ENCODE measurements around the gene DCBLD1.
"Not testable (repeated sequence)": the region's sequence is repeated elsewhere in the genome, so short reads cannot be mapped to it uniquely, and the experiment has no call there.

DCBLD1 gene

DNA sequence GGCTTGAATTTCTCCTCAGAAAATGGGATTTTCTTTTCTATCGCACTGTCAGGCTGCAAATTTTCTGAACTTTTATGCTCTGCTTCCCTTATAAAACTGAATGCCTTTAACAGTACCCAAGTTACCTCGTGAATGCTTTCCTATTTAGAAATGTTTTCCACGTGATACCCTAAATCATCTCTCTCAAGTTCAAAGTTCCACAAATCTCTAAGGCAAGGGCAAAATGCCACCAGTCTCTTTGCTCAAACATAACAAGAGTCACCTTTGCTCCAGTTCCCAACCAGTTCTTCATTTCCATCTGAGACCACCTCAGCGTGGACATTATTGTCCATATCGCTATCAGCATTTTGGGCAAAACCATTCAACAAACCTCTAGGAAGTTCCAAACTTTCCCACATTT lies 35.5 kb downstream of the DCBLD1 start:
- H3K27me3 ChIP-seq (ENCODE audit: control insufficient read depth, insufficient read depth, low read length); H3K36me3 ChIP-seq (ENCODE audit: control insufficient read depth, low read depth, low read length); H3K4me1 ChIP-seq (ENCODE audit: control insufficient read depth, low read depth, low read length); H3K27ac ChIP-seq (ENCODE audit: low read length); H3K9me3 ChIP-seq (ENCODE audit: control insufficient read depth, low read depth, low read length); H3K4me3 ChIP-seq (ENCODE audit: low read length); H3K9ac ChIP-seq (ENCODE audit: low read length): not testable (repeated sequence)

DNA sequence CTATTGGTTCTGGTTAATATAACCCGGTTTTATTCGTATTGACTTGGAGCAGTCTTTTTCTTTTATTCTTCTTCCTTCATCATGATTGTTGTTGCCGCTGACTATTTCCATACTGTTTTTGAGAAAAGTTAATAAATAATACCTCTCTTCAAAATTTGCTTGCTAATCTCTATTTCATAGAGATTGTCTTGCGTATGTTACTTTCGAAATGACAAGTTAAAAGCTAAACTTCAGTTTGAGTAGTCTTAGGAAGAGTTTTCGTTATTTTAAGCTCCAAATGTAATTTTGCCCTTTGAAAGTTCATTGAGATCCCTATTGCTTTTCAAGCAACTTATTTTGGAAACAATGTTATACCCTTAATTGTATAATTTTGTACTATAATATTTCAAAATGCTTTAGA lies 36.4 kb downstream of the DCBLD1 start:
- no peaks in the 10 kb centered on the region for H3K4me1 ChIP-seq (ENCODE audit: control insufficient read depth, low read depth, low read length)
- H3K4me3 ChIP-seq (ENCODE audit: low read length): no peak overlapping the region
- H3K9ac ChIP-seq (ENCODE audit: low read length): no peak overlapping the region
- no peaks in the 10 kb centered on the region for H3K9me3 ChIP-seq (ENCODE audit: control insufficient read depth, low read depth, low read length)
- no peaks in the 10 kb centered on the region for H3K27me3 ChIP-seq (ENCODE audit: control insufficient read depth, insufficient read depth, low read length)
- no peaks in the 10 kb centered on the region for H3K36me3 ChIP-seq (ENCODE audit: control insufficient read depth, low read depth, low read length)
- no peak overlapping the region for H3K27ac ChIP-seq (ENCODE audit: low read length)

DNA sequence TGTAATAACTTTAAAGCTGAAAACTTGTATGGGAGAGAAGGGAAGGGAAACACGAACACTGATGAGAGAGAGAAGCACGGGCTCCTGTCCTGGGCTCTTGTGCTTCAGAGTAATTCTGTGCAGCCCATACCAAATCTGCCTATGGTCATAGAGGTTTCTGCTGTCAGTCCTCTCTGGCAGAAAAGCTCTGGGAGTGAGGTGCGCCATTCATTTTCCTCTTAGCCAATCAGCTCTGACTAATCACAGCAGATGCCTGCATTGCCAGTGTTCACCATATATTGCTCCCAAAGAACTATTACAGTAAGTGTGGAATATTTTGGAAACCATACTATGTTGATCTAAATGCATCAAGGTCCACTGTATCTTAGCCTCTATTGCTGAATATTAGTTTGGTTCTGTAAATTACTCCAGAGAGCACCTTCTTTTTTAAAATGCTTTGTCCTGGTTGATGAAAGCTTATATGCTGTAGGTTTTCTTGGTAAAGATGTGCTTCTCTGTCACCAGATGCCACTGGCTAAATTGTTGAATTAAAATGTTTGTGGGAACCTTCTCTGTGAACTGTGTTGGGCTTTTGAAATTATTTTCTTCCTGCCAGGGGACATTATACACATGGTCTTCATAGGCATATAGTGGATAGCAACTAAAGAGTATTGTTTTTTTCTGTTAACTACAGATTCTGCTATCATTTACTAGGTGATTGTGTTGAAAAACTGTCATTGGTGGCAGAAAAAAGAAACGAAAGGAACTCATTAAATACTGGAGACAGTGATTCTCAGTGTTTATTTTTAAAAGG lies 38.3 kb downstream of the DCBLD1 start:
- H3K4me1 ChIP-seq (ENCODE audit: control insufficient read depth, low read depth, low read length): peaks cover 3% of the 10 kb centered on the region
- no peaks in the 10 kb centered on the region for H3K27me3 ChIP-seq (ENCODE audit: control insufficient read depth, insufficient read depth, low read length)
- H3K27ac ChIP-seq (ENCODE audit: low read length): no peak overlapping the region
- H3K9me3 ChIP-seq (ENCODE audit: control insufficient read depth, low read depth, low read length): no peaks in the 10 kb centered on the region
- no peak overlapping the region for H3K9ac ChIP-seq (ENCODE audit: low read length)
- H3K36me3 ChIP-seq (ENCODE audit: control insufficient read depth, low read depth, low read length): no peaks in the 10 kb centered on the region
- H3K4me3 ChIP-seq (ENCODE audit: low read length): no peak overlapping the region

DNA sequence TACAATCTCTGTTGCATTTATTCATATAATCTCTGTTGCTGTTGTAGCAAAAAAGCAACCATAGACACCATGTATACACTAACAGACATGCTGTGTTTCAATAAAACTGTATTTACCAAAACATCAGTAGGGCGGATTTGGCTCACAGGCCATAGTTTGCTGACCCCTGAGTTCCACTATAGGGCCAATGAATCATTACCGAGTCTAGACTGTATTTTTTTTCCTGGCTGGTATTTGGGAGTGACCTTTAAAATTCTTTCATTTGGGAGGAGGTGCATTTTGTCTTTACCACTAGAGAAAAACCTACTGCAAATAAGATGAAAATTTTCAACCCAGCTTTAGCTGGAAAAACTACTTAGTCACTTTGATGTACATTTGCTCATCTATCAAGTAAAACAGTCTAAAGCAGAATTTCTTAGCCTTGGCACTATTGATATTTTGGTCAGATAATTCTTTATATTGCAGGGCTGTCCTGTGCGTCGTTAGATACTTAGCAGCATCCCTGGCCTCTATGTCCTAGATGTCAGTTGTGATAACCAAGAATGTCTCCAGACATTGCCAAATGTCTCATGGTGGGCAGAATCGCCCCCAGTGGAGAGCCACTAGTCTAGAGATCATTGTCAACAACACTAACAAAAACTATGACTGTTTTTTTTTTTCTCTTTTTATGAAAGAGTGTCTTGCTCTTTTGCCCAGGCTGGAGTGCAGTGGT lies 39.5 kb downstream of the DCBLD1 start:
- Histone ChIP-seq H3K27me3 (ENCODE audit: control insufficient read depth, insufficient read depth, low read length) (no peaks in the 10 kb centered on the region), H3K9ac (ENCODE audit: low read length) (no peak overlapping the region), H3K36me3 (ENCODE audit: control insufficient read depth, low read depth, low read length) (no peaks in the 10 kb centered on the region), H3K9me3 (ENCODE audit: control insufficient read depth, low read depth, low read length) (no peaks in the 10 kb centered on the region), H3K4me1 (ENCODE audit: control insufficient read depth, low read depth, low read length) (peaks cover 3% of the 10 kb centered on the region), H3K27ac (ENCODE audit: low read length) (no peak overlapping the region), H3K4me3 (ENCODE audit: low read length) (no peak overlapping the region)

DNA sequence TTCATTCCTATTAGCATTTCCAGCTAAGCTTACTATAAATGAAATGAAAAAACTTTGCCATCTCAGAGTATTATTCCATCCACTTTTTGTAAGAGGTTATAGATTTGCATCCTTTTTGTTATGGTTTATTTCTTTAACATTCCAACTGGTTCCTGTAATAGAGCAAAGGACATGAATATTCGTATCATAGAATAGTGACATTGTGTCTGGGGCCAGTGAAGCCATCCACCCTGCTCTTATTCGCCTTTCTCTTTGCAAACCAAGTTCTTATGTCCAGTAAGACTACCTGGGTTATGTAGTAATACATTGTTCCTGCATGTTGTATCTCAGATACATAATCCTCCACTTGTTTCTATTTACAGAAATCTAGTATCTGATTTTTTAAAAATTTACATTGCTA lies 43.1 kb downstream of the DCBLD1 start:
- no peaks in the 10 kb centered on the region for H3K9me3 ChIP-seq (ENCODE audit: control insufficient read depth, low read depth, low read length)
- H3K27me3 ChIP-seq (ENCODE audit: control insufficient read depth, insufficient read depth, low read length): no peaks in the 10 kb centered on the region
- peaks cover 3% of the 10 kb centered on the region for H3K4me1 ChIP-seq (ENCODE audit: control insufficient read depth, low read depth, low read length)
- no peak overlapping the region for H3K4me3 ChIP-seq (ENCODE audit: low read length)
- H3K9ac ChIP-seq (ENCODE audit: low read length): no peak overlapping the region
- H3K27ac ChIP-seq (ENCODE audit: low read length): no peak overlapping the region
- no peaks in the 10 kb centered on the region for H3K36me3 ChIP-seq (ENCODE audit: control insufficient read depth, low read depth, low read length)

DNA sequence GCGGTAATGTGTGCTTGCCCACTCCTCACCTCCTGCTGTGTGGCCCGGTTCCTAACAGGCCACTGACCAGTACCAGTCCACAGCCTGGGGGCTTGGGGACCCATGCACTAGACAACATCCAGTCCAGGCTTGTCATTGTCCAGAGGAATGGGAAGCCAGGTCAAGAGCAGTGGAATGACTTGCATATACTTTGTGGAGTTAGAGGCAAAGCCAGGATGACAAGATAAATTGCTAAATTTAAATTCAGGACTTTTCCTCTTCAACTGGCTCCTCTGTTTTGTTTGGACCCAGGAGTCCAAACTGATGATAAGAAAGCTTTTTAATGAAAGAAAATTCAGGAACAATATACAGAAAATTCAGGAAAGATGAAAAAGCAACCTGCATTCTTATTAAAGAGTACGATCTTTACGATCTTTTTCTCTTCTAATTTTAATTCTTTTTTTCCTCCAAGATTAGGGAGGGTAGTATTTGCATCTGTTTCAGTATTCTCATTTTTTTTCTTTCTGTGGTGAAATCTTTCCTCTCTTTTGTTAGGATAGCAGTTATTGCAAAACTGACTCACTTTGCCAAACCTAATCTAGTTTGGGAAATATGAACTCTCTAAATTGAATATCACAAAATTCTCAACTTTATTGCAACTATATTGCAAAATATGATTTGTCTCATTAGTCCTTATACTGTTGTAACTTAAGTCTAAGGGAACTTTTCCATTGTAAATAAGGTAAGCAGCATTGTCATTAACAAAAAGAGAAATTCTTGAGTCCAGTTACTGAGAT lies 48.2 kb downstream of the DCBLD1 start:
- H3K4me3 ChIP-seq (ENCODE audit: low read length): no peak overlapping the region
- H3K9me3 ChIP-seq (ENCODE audit: control insufficient read depth, low read depth, low read length): no peaks in the 10 kb centered on the region
- no peaks in the 10 kb centered on the region for H3K27me3 ChIP-seq (ENCODE audit: control insufficient read depth, insufficient read depth, low read length)
- peaks cover under 1% of the 10 kb centered on the region for H3K4me1 ChIP-seq (ENCODE audit: control insufficient read depth, low read depth, low read length)
- H3K9ac ChIP-seq (ENCODE audit: low read length): no peak overlapping the region
- H3K36me3 ChIP-seq (ENCODE audit: control insufficient read depth, low read depth, low read length): no peaks in the 10 kb centered on the region
- H3K27ac ChIP-seq (ENCODE audit: low read length): no peak overlapping the region

DNA sequence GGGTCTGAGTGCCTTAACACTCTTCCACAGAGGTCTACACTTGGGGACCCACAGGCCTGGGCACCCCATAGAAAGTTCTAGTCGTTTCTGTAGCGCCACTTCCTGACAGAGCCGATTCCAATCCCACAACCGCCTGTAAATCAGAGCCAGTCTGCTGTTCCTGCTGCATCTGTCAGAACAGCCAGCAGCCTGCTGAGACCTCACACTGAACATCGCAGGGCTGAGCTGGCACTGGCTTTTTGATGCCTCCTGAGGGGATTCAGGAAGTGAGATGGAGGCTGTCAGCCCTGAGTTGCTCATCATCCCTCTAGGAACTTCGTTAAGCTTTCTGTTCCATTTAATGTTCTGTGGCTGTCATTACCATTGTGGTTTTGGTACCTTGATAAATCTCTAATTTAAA lies 48.9 kb downstream of the DCBLD1 start:
- no peaks in the 10 kb centered on the region for H3K4me1 ChIP-seq (ENCODE audit: control insufficient read depth, low read depth, low read length)
- no peak overlapping the region for H3K9ac ChIP-seq (ENCODE audit: low read length)
- H3K27ac ChIP-seq (ENCODE audit: low read length): no peak overlapping the region
- no peaks in the 10 kb centered on the region for H3K36me3 ChIP-seq (ENCODE audit: control insufficient read depth, low read depth, low read length)
- H3K4me3 ChIP-seq (ENCODE audit: low read length): no peak overlapping the region
- no peaks in the 10 kb centered on the region for H3K9me3 ChIP-seq (ENCODE audit: control insufficient read depth, low read depth, low read length)
- H3K27me3 ChIP-seq (ENCODE audit: control insufficient read depth, insufficient read depth, low read length): no peaks in the 10 kb centered on the region

DNA sequence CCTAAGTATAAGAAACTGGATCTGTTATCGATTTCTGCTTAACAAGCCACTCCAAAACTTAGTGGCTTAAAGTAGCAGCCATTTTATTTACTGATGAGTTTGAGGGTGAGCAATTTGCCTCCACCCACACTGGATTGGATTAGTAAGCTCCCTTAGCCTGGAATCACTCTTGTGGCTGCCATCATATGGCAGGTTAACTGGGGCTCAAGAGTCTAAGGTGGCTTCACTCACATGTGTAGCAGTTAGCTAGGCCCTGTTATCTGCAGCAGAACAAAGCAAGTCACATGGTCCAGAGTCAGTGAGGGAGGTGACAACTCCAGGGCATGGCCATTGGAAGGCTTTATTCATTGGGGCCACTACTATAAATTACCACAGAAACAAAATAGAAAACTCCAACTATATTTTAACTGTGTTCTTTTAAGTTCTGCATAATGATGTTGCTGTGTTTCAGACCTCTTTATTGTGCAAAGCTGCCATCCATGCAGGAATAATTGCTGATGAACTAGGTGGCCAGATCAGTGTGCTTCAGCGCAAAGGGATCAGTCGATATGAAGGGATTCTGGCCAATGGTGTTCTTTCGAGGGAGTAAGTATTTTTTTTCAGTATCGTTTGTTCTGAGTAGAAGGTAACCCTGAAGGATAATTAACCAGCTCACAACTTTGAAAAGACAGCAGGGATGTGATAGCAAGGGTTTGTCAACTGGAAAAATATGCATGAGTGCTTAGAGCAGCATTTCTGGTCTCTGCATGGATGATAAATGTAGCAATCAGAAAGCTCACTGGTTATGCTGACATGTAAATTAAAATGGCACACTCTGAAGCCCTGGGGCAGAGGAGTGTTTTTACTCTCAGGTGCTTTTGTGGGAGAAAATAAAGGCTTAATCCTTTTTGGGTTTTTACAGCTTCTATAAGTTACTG lies 49.6 kb downstream of the DCBLD1 start:
- Histone ChIP-seq H3K9ac (ENCODE audit: low read length) (no peak overlapping the region), H3K36me3 (ENCODE audit: control insufficient read depth, low read depth, low read length) (no peaks in the 10 kb centered on the region), H3K27ac (ENCODE audit: low read length) (no peak overlapping the region), H3K4me3 (ENCODE audit: low read length) (no peak overlapping the region), H3K9me3 (ENCODE audit: control insufficient read depth, low read depth, low read length) (no peaks in the 10 kb centered on the region), H3K4me1 (ENCODE audit: control insufficient read depth, low read depth, low read length) (no peaks in the 10 kb centered on the region), H3K27me3 (ENCODE audit: control insufficient read depth, insufficient read depth, low read length) (no peaks in the 10 kb centered on the region)

DNA sequence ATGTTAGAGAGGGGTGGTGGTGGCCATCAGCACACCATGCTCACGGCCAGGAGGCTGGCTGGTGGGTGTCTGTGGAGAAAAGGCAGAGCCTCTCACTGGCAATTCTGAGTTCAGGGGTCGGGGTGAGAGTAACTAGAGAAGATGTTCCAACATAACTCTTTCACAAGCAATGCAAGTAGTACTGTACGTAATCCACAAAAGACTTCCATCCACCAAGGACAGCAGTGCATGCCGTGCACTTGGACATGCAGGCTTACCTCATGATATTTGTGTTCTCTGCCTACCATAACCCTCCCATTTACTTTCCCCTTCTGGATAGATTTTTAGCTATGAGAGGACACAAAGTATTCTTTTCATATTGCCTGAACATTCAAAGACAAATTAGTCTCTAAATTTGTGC lies 51.3 kb downstream of the DCBLD1 start:
- Histone ChIP-seq H3K4me3 (ENCODE audit: low read length) (no peak overlapping the region), H3K9me3 (ENCODE audit: control insufficient read depth, low read depth, low read length) (no peaks in the 10 kb centered on the region), H3K36me3 (ENCODE audit: control insufficient read depth, low read depth, low read length) (no peaks in the 10 kb centered on the region), H3K27me3 (ENCODE audit: control insufficient read depth, insufficient read depth, low read length) (no peaks in the 10 kb centered on the region), H3K4me1 (ENCODE audit: control insufficient read depth, low read depth, low read length) (no peaks in the 10 kb centered on the region), H3K9ac (ENCODE audit: low read length) (no peak overlapping the region), H3K27ac (ENCODE audit: low read length) (no peak overlapping the region)

DNA sequence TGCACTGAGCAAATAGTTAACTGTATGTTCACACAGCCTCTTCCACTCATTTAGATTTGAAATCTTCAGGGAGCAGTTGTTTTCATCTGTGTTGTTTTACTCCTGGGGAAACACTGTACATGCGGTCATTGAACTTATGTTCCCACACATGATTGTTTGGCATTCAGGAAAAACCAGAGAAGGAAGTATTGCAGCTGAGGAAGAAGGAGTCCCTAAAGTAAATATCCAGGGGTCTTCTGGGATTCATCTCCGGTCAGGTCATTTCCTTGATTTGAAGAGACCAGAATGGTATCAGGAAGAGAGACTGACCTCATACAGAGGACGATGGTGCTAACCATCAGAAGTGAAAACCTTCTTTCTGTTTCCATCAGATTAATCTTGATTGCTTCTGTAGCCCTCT lies 52.5 kb downstream of the DCBLD1 start:
- no peaks in the 10 kb centered on the region for H3K4me1 ChIP-seq (ENCODE audit: control insufficient read depth, low read depth, low read length)
- H3K4me3 ChIP-seq (ENCODE audit: low read length): no peak overlapping the region
- no peak overlapping the region for H3K27ac ChIP-seq (ENCODE audit: low read length)
- H3K9ac ChIP-seq (ENCODE audit: low read length): no peak overlapping the region
- H3K36me3 ChIP-seq (ENCODE audit: control insufficient read depth, low read depth, low read length): no peaks in the 10 kb centered on the region
- H3K27me3 ChIP-seq (ENCODE audit: control insufficient read depth, insufficient read depth, low read length): no peaks in the 10 kb centered on the region
- H3K9me3 ChIP-seq (ENCODE audit: control insufficient read depth, low read depth, low read length): no peaks in the 10 kb centered on the region

DNA sequence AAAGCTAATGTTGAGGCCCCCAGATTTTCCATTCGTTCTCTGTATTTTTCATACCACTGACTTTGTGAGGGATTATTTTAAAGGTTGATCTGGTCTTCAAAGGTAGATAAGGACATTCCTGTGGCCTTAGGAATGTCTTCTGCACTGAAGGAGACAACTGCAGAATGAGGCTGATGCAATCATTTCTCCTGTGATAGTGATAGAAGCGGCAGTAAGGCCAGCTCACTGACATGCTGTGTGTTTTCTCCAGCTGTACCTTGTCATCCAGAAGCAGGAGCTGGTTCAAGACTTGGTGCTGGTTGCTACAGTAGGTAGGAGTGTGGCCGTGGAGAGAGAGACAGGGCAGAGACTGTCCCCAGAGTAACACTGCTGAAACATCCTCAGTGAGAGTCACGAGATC lies 53.8 kb downstream of the DCBLD1 start:
- no peak overlapping the region for H3K27ac ChIP-seq (ENCODE audit: low read length)
- no peaks in the 10 kb centered on the region for H3K27me3 ChIP-seq (ENCODE audit: control insufficient read depth, insufficient read depth, low read length)
- no peaks in the 10 kb centered on the region for H3K36me3 ChIP-seq (ENCODE audit: control insufficient read depth, low read depth, low read length)
- H3K4me1 ChIP-seq (ENCODE audit: control insufficient read depth, low read depth, low read length): no peaks in the 10 kb centered on the region
- H3K4me3 ChIP-seq (ENCODE audit: low read length): no peak overlapping the region
- no peaks in the 10 kb centered on the region for H3K9me3 ChIP-seq (ENCODE audit: control insufficient read depth, low read depth, low read length)
- H3K9ac ChIP-seq (ENCODE audit: low read length): no peak overlapping the region
